Epithelial cell of prostate (primary cell): ENCODE results near the gene MAP2K2.
"Not testable (repeated sequence)": the region's sequence is repeated elsewhere in the genome, so short reads cannot be mapped to it uniquely, and the experiment has no call there.

Source experiments
- DNase-seq: peaks from one replicate; pipeline ENCODE4 v3.0.0-alpha.2; 2011; ENCODE audit warnings: low read depth, low spot score
- H3K27ac ChIP-seq: fragments of 450-650 bp; 2 replicates; pipeline ENCODE4 v1.5.1; 2017; ENCODE audit warnings: mild to moderate bottlenecking

MAP2K2 gene

DNA sequence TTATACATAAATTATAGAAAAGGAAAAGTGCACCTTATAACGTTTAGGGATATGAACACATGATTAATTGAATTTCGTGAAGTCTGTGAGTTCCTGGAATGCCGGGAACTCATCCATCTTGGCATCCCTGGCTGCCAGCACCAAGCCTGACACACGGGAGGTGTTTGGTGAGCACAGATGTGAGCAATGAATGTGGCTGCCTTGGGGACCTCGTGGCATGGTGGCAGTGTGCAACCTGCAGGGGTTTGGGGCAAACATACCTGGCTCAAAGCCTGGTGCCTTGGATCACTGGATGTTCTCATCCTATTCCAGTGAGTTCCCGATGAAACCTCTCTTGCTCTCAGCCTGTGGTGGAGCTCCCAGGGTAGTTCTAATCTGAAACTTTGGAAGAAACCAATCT, 10.4 kb upstream of the MAP2K2 start:
- H3K27ac ChIP-seq: no peak overlapping the region
- DNase-seq: no peak

DNA sequence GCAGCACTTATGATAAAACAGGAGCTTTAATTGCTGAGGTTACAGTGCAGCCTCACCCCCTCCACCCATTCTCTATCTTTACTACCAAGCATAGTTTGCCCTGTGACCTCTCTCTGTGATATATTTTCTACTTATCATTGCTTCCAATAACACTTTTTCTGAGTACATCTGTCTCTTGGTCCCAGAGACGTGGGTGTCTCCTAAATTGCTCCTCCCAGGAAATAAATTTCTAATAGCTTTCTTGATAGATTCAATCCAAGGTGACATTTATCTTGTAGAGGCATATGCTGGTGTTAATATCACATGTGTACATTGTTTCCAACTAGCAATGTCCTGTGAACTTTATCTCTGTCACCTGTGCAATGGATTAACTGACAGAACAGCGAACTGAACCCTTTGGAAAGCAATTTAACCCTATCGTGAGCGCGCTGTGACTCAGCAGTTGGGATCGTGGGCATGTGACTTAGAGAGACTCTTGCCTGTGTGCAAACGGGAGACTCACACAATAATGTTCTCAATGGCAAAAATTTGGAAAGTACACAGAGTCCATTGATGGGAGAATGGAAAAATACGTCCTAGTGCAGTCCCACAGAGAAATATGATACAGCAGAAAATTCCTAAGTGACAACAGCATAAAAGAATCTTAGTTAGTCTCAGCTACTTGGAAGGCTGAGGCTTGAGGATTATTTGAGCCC, 7.0 kb upstream of the MAP2K2 start:
- DNase-seq: no peak

DNA sequence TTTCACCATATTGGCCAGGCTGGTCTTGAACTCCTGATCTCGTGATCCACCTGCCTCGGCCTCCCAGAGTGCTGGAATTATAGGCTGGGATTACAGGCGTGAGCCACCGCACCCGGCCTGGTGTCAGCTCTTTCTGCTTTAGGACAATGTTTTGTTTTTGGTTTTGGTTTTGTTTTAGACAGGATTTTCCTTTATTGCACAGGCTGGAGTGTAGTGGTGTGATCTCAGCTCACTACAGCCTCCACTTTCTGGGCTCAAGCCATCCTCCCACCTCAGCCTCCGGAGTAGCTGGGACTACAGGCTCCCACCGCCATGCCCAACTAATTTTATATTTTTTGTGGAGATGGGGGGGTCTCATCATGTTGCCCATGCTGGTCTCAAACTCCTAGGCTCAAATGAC, 5.1 kb upstream of the MAP2K2 start:
- not testable (repeated sequence) for H3K27ac ChIP-seq, DNase-seq

More for the DNA sequence above, 7.0 kb upstream of the MAP2K2 start:
- peak overlapping the region; percentile 75 for H3K27ac ChIP-seq

DNA sequence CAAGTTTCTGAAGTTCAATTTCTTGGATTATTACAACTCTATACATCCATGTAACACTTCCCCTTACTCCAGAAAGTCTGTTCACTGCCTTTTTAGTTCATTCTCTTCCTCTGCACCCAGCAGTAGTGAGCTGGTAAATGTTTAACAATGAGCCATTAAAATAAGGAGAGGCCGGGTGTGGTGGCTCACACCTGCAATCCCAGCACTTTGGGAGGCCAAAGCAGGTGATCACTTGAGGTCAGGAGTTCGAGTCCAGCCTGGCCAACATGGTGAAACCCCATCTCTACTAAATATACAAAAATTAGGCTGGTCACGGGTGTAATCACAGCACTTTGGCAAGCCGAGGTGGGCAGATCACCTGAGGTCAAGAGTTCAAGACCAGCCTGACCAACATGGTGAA, 3.4 kb upstream of the MAP2K2 start:
- not testable (repeated sequence) for DNase-seq, H3K27ac ChIP-seq

DNA sequence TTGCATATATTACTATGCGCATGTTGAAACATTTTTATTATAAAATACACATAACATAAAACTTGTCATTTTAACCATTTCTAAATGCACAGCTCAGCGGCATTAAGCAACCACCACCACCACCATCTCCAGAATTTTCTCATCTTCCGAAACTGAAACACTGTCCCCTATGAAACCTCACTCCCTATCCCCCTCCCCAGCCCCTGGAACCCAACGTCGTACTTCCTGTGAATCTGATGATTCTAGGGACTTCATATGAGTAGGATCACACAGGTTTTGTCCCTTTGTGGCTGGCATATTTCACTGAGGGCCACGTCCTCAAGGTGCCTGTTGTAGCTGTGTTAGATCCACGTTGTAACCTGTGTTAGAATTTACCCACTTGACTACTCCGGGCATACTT, 716 bp upstream of the MAP2K2 start:
- no peak overlapping the region for H3K27ac ChIP-seq

DNA sequence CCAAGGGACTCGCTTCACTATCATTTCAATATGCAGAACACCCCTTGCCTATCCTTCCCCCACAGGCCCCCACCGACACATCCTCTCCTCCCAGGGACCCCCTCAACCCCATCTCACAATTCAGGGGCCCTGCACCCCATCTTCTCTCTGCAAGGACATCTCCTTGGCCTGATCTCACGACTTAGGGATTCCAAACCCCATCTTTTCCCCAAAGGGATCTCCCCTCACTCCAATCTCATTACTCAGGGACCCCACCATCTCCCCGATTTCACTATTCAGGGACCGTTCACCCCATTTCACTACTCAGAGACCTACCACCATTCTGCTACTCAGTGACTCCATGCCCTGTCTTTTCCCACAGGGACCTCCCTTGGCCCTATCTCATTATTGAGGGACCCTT, 1.4 kb downstream of the MAP2K2 start:
- no peak for DNase-seq
- H3K27ac ChIP-seq: no peak overlapping the region

More for the DNA sequence above, 716 bp upstream of the MAP2K2 start:
- no peak for DNase-seq

DNA sequence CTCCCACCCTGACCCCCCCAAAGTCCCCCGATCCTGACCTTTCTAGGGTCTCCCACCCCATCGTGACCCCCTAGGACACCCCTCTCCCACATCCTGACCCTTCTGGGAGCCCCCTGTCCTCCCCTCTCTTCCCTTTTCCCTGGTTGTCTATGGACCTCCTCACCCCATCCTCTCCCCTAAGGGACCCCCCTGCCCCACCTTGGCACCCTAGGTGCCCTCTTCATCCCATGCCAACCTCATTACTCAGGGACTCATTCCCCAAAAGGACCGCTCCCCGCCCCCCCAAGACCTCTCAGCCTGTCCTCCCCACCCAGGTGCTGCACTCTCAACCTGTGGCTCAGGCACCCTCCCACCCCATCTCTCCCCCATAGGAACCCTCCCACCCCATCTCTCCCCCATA, 2.1 kb downstream of the MAP2K2 start:
- no peak overlapping the region for H3K27ac ChIP-seq
- no peak for DNase-seq

DNA sequence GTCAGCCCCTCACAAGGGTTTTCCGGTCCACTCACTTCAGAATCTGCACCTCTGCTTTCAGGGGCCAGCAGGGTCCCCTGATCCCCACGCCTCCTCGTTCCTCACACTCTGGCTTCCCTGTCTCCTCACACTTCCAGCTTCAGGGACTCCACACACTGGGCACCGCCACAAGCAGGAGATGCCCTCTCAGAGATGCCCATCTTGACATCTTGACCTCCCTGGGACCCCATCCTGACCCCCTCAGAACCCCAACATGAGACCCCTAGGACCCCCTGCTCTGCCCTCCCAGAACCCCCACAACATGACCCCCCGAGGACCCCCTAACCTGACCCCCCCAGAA, 2.7 kb downstream of the MAP2K2 start:
- no peak overlapping the region for H3K27ac ChIP-seq
- DNase-seq: no peak

DNA sequence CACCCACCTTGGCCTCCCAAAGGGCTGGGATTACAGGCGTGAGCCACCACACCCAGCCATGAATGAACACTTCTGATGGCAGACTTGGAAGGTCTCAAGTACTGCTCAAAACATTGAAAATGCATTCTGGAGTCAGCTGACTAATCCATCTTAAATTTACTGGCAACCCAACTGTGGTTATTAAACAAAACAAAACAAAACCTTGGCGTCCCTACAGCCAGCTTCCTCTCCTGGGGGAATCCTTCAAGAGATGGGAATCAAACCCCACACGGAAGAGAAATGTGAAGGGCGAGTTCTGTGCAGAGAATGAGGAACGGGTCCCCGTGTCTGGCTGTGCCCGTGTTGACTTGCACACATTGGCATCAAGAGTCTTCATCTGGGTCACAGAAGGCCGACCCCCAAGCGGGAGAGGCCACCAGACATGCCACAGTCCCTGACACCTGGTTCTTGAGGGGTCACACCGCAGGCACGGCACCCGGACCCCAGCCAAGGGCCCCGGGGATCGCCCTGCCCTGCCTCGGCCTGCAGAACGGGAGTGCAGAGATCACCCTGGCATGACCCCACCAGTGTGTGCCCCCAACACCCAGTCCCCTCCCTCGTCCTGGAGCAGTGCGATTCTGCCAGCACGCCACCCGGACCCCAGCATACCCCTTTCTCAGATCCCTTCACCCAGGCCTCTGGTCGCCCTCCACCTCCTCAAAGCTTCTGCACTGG, 3.2 kb downstream of the MAP2K2 start:
- no peak for DNase-seq
- no peak overlapping the region for H3K27ac ChIP-seq

DNA sequence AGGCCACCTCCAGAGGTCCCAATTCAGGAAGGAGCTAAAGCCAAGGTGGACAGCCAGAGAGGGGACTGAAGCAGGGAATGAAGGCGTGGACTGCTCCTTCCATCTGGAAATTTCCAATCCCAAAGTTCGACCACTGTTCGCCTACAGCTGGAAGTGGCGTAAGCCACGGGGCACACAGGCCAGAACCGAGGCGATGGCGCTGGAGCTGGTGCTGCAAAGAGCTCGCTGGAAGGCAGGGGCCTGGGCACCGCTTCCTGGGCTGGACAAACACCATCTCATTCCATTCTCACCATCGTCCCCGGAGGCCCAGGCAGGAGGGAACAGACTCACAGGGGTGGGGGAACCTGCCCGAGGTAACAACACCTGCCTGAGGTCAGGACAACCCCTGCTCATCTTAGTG, 4.2 kb downstream of the MAP2K2 start:
- no peak overlapping the region for H3K27ac ChIP-seq

DNA sequence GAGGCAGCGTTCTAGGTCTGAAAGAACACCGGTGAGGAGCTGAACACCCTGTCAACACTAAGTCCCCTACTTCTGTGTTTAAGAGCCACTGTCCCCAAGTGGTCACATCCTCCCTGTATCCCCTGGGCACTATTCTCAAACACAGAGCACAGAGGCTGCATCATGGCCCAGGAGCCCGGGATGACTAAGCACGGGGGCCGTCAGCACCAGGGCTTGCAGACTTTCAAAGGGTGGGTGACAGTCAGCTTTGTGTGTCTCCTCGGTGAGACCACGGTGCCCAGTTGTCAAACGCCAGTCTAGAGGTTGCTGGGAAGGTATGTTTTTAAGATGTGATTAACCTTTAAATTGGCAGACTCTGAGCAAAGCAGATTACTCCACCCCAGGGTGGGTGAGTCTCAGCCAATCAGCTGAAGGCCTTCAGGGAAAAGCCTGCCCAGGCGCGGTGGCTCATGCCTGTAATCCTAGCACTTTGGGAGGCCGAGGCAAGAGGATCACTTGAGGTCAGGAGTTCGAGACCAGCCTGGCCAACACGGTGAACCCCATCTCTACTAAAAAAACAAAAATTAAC, 8.0 kb downstream of the MAP2K2 start:
- H3K27ac ChIP-seq: no peak overlapping the region
- DNase-seq: no peak

More for the DNA sequence above, 4.2 kb downstream of the MAP2K2 start:
- DNase-seq: no peak

DNA sequence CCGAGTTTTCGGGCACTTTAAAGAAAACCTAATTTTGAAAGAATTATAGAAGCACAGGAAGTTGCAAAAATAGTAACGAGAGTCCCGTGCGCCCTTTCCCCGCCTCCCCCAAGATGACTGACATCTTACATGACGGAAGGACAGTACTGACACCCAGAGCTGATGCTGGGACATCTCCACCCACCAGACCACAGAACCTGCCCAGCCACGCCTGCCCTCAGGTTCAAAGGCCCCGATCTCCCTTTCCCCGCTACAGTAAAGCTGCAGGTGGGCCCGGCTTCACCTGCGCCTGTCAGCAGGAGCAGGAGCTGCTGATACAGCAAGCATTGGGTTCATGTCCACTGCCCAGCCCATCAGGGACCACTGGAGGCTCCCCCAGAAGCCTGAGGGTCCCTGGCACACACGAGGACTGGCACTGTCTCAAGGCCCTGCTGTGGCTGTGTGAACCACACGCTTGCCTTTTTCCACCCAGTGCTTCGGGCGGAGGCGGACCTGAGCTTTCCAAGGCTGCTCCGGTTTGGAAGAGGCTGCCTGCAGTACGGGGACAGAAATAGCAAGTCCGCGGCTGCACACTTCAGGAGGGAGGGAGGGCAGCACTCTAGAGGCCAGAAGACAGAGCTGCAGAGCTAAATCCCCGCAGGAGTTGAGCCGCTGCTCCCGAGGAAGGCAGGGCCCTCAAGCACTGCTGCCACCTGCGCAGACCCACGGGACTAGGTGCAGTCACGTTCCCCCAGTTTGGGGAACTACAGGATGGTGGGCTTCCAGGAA, 8.7 kb downstream of the MAP2K2 start:
- no peak for DNase-seq

DNA sequence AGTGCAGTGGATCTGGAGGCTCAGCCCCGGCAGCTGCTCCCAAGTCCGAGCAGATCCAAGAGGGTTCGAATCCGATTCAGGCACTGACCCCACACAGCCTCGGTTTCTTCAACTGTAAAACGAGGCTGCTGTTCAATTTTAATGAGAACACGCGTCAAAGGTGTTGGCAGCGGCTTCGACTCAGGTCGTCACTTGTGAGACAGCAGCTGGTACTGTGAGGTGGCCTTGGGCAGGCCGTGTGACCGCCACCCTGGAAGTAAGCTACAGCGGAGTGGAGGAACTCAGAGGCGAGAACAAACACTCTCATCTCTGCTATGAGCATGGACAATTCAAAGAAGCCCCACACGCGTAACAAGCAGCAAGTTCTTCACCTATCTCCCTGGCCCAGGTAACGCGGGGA, 9.7 kb downstream of the MAP2K2 start:
- no peak overlapping the region for H3K27ac ChIP-seq
- no peak for DNase-seq

More for the DNA sequence above, 8.7 kb downstream of the MAP2K2 start:
- no peak overlapping the region for H3K27ac ChIP-seq

DNA sequence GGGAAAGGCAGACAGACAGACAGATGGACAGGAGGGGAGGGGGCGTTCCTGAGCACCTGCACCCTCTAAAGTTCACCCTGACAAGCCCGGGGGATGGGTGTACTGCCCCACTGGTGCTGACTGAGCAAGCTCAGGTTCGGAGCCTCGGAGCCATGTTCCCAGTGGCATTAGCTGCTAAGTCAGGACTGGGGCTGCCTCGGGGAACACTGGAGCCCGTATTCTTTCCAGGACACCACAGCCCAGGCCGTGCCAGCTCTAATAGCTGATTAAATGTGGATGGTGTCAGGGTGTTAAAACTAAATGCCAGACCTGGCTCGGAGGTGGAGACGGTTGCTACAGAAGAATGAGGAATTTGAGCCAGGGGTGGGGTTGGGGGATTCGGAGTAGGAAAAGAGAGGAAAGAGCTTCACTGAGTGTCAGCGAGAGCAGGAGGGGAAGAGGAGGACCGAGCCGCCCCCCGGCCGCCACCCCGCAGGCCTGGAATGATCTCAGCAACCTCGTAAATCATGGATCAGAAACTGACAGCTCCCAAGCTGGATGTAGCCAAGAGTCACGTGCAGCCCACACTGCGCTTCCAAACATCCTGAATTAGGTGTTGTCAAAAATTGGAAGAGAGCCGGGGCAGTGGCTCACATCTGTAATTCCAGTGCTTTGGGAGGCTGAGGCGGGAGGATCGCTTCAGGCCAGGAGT, 10.4 kb downstream of the MAP2K2 start:
- no peak for DNase-seq
- H3K27ac ChIP-seq: no peak overlapping the region

DNA sequence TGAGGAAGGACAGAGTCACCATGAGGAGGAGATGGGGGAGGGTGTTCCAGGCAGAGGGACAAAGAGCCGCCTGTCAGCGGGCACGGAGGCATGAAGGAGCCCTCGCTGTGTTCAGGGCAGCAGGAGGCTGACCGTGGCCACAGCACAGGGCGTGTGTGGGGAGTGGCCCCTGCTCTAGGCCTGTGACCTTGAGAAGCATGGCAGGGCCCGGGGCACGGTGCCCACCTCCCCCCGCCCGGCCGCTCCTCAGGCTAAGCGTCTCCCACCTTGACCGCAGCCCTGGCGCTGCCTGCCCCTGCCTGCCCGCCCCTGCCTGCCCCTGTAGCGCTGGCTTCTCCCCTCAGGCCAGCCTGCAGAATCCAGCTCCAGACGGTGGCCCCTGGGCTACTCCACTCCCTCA, 11.6 kb downstream of the MAP2K2 start:
- H3K27ac ChIP-seq: no peak overlapping the region
- no peak for DNase-seq

DNA sequence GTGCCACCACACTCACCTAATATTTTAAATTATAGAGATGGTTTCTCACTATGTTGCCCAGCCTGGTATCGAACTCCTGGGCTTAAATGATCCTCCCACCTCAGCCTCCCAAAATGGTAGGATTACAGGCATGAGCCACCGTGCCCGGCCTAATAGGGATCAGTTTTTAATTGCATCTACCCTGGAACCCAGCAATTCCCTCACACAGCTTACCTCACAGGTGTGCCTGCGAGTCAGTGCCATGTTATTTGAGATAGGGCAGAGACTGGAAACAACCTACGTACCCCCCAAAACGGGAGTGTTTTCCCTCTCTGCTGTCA, 14.3 kb downstream of the MAP2K2 start:
- DNase-seq: no peak

DNA sequence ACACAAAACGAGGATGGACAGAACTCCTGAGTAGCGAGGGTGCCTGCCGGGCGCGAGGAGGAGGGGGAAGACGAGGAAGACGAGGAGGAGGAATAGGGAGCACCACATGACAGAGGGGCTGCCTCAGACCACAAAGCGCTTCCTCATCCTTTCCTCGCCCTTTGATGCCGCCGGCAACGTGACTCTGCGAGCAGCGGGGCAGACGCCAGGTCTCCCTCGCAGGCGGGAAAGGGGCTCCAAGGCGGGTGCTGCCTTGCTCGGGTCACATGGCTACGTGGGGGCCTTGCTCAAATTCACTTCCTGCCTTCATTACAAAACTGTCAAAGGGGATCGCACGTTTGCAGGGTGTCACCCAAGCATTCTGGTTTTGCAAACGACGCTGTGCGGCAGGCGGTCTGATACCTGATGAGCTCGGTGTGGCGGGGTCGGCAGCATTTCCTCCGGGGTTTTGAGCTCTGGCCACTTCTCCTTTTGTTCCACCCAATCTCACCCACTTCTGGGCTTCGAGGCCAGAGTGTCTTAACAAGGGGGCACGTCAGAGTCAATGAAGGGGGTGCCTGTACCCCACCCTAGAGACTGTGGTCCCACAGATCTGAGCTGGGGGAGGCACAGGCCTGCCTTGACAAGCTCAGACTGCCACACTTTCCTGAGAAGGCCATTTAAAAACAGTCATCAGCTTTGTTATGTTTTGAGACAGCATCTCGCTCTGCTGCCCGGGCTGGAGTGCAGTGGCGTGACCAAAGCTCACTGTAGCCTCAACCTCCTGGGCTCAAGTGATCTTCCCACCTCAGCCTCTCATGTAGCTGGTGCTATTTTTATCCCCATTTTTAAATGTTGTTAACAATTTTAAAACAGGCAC, 14.9 kb downstream of the MAP2K2 start:
- DNase-seq: no peak
- H3K27ac ChIP-seq: no peak overlapping the region

More for the DNA sequence above, 14.3 kb downstream of the MAP2K2 start:
- H3K27ac ChIP-seq: no peak overlapping the region

DNA sequence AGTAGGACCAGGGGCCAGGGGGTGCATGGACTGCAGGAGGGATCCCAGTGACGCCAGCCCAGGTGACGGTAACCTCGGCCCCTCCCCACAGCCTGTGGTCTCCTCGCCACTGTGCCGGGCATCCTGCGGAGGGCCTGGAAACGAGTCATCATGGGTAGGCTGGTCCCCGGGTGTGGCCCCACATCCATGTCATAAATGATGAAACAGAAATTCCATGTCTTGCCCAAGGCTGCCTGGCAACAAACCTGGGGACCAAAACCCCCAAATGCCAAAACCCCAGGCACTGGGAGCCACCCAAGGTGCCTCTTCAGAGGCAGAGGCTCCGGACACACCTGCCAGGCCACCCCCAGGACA, 20.9 kb downstream of the MAP2K2 start:
- DNase-seq: no peak
- H3K27ac ChIP-seq: peak overlapping the region; percentile 35

DNA sequence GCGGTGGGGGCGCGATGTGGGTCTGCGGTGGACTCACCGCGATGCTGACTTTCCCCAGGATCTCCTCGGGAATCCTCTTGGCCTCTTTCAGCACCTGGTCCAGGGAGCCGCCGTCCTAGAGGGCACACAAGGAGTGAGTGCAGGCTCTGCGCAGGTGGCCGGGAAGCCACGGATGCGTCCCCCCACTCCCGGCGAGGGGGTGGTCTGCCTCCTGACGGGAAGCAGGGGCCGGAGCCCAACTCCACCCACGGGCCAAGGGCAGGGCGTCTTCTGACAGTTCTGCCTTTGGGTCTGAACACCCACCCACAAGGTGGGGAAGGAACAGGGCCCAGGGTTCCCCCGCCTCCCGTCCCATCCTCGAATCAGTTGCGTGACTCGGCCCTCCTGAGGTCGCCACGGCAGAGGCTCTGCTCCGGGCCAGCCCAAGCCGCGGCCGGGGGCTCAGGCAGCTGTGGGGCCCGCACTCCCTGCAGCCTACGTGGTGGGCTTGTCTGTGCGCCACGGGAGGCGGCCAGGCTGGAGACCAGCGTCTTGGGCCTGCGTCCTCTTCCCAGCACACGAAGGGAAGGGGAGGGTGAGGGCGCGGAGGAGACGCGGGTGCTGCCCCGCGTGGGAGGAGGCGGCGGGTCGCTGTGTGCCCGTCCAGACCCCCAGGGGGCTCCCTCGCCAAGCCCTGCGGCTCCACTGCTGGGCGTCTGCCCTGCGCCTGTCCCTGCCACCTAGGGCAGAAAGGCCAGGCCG, 21.4 kb downstream of the MAP2K2 start:
- no peak overlapping the region for H3K27ac ChIP-seq
- DNase-seq: no peak
